NCI-H2029 treated with DMSO at 0.1 percent for 48 hours (cell line): Measurements from ENCODE around the gene CHCHD10.
A peak's percentile ranks its signal among the peaks of the same experiment; 100 is the strongest.

Experiments used
- DNase-seq: peaks from one replicate; lab custom pipeline; 2025; lab: John Stamatoyannopoulos, UW

The CHCHD10 gene

DNA sequence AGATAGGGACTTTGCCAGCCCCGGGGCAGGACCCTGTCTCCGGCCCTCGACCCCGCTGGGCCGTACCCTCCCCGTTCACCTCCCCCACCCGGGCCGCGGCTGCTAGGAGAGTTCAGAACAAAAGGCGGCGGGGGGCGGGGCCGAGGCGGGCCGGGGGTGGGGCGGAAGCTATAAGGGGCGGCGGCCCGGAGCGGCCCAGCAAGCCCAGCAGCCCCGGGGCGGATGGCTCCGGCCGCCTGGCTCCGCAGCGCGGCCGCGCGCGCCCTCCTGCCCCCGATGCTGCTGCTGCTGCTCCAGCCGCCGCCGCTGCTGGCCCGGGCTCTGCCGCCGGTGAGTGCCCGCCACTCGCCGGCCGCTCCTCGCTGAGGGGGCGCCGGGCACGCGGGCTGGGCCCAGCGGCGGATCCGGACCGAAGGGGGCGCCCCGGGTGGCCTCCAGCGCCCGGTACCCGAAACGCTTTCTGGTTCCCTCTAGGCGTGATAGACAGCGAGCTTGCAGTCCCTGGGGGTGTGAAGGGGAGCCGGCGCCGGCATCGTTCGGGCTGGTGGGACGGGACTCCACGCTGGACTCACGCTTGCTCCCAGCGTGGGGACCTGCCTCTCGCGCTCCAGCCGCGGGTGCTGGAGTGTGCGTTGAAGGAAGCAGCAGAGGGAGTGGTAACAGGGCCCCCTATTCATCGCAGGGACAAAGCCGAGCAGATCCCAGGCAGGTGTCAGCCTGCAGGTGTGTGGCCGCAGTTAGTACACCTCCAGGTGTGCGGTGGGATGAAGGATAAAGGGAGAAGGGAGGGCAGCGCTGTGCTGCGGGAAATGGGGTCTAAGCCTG lies 5.1 kb upstream of the CHCHD10 start, which contains the start of gene MMP11:
Gene MMP11, plus strand, starts transcription at position 201 of the 825 bp plus-strand sequence. Its CDS starts 22 bp downstream, at position 223.
- DNase-seq, result no peak

DNA sequence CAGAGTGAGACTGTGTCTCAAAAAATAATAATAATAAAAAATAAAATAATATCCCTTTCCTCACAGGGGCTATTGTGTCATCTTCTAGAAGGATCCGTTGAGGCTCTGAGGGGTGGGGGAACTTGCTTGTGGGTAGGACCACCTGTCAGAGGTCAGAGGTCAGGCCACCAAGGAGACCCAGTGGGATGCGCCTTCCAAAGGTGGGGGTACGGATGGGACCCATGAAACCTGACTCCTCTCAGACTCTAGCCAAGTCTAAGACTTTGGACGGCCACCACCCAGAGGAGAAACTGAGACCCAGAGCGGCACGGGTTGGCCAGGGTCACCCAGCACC lies 4.5 kb upstream of the CHCHD10 start:
- DNase-seq, result no peak

DNA sequence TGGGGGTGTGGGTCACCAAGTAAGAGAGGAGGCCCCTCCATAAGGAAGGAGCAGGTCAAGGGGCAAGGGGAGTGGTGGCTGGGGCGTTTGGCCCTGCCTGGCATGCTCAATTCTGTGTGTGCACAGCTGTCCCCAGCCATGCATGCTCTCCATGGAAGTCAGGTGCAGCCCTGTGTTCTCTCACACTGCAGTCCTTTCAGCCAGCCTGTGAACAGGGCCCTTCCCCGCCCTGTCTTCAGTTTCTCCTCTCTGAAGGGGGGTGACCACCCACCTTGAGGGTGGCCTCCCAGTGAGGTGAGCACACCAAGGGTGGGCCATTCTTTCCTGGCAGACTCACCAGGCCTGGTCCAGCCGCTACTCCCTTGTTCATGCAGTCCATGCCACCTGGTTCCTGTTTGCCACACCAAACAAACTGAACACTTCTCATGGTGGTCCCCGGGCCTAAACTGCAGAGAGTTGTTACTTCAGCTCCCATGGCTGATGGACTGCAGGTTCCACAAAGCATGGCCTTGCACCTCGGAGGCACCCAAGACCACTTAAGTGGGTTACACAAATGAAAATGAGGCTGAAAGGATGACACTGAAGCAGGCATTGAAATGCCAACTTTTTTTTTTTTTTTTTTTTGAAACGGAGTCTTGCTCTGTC lies 1.7 kb upstream of the CHCHD10 start:
- DNase-seq, result no peak

DNA sequence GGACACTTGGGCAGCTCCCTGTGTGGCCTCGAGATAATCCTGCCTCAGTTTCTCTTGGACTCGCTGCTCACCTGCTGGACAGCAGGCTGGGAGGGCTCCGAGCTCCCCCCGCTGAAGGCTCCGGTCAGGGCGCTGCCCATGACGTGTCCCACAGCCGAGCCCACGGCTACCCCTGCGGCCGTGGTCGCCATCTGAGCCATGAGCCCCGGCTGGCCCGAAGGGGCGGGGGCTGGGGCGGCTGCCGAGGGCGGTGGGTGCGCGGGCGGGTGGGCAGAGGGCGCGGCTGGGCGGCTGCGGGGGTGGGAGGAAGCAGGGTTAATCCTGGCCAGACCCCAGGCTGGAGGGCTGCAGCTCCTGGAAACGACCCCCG lies 484 bp downstream of the CHCHD10 start:
- no peak for DNase-seq

DNA sequence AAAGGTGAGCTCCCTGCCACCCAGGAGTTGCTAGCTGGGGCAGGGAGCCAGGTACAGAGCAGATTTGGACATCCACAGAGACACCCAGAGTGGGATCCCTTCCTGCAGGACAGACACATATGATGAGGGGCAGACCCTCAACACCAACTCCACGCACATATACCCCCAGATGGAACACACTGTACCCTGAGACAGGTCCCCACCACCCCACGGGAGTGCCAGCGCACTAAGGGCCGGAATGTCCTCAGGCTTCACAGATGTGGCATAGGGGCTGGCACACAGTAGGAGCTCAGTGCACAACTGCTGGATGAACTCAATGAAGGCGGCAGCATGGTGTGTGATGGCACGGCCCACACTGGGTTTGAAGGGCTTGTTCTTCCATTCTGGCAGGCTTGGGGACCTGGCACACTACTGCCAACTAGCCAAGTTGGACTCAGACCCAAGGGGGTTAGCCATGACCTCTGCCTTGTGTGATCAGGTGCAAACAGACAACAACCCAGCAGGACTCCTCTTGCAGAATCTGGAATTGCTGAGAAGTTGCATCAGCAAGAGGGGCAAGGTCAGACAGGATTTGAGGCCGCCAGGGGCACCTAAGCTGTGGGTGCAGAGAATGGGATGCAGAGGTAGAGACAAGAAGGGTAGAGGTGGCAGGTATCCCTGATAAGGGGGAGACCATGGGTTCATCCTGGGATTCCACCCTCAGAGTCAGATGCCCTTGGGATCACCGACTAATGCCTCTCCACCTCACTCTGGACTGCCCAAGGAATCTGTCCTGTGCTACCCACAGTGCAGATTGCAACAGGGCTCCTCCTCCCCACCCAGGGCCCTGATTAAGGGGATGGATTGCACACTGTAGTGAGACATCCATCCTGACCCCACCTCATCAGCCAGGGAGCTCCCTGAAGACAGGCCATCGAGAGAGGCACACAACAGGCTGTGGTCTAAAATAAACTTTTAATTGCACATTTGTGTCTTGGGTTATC lies 2.6 kb downstream of the CHCHD10 start:
- DNase-seq, result no peak

DNA sequence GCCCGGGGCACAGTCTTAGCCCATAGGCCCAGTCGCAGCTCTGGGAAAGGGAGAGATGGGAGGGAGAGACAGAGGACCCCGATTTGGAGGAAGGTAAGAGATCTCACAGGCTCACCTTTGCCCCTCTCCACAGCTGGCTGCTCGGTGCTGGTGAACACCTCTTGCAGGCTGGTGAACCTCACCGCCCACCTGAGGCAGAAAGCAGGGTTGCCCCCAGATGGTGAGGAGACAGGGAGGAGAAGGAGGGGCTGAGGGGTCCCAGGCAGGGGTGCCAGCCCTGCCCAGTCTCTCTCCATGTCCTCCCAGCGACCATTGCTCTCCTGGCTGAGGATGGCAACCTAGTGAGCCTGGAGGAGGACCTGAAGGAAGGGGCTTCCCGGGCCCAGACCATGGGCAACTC lies 3.8 kb downstream of the CHCHD10 start:
- no peak for DNase-seq

DNA sequence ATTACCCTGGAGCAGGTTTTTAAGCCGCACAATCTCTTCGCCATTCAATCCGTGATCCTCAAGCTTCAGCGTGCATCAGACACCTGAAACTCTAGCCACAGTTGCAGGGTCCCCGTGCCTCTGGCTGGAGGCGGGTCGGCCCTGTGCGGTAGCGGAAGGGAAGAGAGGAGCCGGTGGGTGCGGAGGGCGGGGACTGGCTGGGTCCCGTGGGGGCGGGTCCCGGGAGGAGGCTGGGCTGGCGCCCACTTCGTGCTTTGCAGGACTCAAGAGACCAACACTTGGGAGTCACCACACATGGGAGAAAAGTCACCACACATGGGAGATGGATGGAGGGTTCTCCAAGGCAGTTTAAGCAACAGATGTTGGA lies 4.2 kb downstream of the CHCHD10 start:
- DNase-seq, result no peak

DNA sequence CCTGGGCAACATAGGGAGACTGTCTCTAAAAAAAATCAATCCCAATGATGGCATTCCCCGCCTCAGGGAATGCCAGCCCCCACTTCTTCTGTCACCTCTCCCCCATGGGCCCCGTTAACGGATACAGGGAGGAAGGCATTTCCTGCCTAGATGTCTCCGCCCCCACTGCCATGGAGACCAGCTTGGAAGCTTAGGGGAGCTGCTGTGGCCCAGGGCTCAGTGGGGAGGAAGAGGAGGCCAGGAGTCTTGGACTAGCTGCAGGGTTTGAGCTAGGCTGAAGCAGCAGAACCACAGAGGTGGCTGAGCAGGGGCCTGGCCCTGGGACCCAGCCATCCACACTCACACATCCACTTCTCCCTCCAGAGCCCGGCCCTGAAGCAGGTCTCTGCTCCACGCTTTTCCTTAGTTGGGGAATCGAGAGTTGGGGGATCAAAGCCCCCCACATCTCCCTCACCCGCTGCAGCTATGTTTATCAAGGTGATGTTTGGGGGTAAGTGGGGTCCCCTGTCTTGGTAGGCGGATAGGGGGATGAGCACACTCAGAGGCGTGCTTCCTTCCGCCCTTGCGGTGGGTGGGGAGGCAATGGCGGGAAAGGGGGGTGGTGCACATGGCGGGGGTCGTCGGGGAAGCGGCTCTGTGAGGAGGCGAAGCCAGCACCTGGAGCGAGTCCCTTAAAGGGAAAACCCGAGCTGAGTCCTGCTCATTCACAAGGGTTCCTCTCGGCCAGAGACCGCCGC lies 4.8 kb downstream of the CHCHD10 start, which contains the start of gene C22orf15:
Gene C22orf15, plus strand, starts transcription at position 149 of the 737 bp plus-strand sequence. Its CDS starts 317 bp downstream, at position 466.
- no peak for DNase-seq

DNA sequence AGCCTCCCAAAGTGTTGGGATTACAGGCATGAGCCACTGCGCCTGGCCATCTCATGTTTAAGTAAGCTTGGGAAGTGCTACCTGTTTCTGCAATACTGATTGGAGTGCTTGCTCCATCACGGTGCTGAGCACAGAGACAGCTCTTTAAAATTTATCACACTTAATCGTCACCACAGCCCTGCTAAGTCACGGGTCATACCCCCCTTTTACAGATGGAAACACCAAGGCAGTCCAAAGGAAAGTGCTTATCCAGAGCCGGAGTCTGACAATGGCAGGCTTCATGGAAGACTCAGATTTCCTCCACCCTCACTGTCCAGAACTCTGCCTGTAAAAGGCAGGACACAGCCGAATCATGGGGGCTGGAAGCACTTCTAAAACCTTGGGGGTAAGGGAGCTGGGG lies 7.7 kb downstream of the CHCHD10 start:
- no peak for DNase-seq

DNA sequence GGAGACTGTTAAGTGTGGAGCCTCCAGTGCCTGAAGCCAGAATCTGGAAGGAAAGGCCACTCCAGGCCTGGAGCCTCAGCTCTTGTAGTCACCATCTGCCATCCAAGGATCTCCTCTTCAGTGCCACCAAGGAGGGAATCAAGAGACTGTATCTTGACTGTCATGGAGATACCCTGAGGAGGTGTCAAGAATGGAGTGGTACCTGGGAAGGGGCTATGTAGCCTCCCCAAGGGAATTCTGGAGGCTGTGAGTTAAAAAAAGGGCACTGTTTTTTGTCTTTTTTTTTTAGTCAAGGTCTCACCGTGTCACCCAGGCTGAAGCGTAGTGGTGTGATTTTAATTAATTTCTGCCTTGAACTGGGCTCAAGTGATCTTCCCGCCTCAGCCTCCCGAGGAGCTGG lies 8.2 kb downstream of the CHCHD10 start:
- DNase-seq, result no peak

DNA sequence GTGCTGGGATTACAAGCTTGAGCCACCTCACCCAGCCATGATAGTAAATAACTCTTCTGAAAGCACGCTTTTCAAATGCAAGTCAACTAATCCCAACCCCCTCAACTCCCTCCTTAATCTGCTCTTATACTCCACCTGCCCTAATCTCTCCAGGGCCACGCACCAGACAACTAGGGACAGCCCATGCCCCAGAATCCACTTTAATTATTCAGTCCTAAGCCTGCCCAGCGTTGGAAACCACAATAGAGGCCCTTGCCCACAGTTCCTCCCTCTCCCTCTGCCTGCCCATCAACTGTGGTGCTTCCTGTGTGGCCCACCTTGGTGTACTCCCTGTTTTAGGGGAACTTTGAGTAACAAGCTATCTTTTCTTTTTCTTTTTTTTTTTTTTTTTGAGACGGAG lies 10.9 kb downstream of the CHCHD10 start:
- DNase-seq, result no peak

DNA sequence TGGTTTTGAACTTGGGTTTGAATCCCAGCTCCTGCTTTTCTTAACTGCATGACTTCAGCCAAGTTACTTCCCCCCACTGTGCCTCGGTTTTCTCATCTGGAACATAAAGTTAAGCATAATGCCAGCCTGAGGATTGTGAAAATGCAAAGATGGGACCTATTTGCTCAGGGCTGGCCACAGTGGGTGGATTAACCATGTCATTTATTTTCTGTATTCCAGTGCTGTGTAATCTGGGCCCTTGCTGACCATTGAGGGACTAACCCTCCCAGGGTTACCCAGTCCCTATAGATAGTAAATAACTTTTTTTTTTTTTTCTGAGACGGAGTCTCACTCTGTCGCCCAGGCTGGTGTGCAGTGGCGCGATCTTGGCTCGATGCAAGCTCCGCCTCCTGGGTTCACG lies 12.1 kb downstream of the CHCHD10 start:
- DNase-seq, result no peak

DNA sequence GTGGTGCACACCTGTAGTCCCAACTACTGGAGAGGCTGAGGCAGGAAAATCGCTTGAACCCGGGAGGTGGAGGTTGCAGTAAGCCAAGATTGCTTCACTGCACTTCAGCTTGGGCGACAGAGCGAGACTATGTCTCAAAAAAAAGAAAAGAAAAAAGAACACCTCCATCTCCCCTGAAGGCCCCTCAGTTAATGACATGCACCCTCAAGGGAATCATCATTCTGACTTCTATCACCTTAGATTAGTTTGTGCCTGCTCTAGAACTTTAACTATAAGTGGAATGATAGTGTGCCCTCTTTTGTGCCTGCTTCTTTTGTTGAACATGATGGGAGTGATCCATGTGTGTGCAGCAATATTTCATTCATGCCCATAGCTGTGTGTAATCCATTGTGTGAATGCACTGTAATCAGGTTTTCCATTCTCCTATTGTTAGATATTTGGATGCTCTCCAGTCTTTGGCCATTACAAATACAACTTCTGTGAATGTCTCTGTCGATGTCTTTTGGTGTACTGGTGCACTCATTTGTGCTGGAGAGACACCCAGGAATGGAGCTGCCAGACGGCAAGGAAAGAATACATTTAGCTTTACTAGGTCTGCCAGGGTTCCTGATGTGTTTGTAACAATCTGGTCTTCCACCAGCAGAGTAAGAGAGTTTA lies 12.7 kb downstream of the CHCHD10 start:
- no peak for DNase-seq

DNA sequence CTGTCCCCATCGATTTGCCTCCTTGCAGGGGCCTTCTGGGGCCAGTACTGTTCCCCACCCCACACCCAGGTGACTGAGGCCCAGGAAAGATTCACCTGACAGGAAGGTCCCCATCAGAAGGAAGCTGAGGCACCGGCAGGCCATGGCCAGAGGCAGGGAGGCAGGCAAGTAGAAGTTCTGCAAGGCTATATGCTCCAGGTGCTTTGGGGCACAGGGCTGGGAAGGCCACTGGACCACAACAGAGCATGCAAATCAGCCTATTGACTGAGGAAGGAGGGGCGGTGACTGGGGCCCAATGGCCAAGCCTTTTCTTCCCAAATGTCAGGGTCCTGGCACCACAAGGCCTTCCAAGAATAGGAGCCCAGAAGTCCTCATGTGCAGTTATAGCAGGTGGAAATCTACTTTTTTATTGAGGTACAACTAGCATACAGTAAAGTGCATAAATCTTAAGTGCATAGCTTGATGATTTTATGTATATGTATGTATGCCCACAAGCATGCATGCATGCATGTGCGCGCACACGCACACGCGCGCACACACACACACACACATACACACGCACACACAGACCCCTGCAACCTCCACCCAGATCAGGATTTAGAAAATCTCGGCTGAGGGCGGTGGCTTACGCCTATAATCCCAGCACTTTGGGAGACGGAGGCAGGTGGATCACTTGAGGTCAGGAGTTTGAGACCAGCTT lies 13.4 kb downstream of the CHCHD10 start, which contains the start of gene VPREB3:
Gene VPREB3, minus strand, starts transcription at position 206 of the 700 bp plus-strand sequence. Its CDS starts 62 bp downstream, at position 144.
- no peak for DNase-seq

DNA sequence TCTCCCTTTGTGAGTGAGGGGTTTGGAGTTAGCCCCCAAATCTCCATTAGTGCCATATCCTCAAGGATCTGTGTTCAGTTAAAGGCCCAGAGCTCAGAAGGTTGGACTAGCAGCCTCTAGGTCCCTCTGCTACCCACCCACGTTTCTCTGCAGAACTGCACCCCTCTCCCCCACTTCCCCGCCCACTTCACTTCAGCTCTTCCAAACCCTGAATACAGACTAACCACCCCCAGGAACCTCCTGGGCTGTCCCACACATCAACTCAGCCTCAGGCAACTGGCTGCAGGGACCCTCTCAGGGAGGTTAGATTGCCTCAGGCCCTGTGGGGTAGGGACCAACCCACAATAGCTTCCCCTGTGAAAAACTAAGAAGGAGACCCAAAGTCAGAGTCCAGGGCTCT lies 14.4 kb downstream of the CHCHD10 start:
- DNase-seq, result no peak

DNA sequence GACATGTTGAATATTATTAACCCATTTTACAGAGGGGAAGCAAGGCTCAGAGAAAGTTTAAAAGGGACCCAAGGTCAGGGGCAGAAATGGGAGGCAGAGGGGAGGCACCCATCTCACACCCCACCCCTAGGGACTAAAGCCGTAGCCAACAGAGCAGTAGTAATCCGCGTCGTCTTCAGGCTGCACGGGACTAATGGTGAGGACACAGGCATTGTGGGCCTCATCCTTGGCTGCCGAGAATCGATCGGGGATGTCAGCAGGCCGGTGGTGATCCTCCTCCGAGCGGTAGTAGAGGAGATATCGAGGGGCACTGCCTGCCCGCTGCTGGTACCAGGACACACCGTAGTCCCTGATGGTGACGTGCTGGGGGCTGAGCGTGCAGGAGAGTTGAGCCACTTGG lies 15.0 kb downstream of the CHCHD10 start:
- no peak for DNase-seq

DNA sequence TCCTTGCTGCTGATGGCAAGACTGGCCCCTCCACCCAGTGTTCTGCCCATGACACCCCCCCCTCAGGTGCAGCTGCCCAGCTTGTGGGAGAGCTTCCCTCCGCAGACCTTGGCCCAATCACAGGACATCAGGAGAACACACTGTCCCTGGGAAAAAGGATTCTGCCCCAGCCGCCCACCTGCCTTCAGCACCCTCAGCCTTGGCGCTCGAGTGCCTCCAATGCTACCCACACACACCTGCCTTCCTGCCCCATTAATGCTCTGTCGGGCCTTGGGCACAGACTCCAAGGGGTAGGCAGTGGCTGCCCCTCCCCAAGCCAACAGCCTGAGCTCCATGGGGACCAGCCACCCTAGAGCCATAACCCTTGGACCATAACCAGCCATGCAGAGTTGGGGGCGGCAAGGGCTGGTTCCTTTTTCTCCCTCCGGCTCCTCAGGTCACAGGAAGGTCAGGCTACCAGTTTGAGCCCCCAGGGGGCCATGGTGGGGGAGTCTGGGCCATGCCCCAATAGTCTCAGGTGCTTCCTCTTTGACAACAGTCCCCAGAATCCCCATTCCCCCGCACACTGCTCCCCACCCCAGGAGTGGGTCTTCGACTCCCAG lies 15.6 kb downstream of the CHCHD10 start:
- no peak for DNase-seq

DNA sequence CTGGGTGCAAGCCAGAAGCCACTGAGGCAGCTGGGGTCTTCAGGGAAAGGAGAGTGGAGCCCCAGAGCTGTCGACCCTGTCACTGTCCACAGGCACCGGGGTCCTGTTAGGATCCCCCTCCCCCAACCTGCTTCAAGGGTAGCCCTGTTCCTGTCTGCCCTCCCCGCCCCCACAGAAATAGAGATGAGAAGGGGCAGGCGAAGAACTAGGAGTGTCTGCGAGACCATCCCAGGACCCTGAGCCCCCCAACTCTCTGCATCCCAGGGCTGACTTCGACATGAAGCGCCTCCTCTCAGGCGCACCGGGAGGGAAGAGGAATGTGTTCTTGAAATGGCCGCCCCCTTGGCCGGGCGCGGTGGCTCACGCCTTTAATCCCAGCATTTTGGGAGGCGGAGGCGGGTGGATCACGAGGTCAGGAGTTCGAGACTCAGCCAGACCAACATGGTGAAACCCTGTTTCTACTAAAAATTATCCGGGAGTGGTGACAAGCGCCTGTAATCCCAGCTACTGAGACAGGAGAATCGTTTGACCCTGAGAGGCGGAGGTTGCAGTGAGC lies 16.3 kb downstream of the CHCHD10 start:
- no peak for DNase-seq

DNA sequence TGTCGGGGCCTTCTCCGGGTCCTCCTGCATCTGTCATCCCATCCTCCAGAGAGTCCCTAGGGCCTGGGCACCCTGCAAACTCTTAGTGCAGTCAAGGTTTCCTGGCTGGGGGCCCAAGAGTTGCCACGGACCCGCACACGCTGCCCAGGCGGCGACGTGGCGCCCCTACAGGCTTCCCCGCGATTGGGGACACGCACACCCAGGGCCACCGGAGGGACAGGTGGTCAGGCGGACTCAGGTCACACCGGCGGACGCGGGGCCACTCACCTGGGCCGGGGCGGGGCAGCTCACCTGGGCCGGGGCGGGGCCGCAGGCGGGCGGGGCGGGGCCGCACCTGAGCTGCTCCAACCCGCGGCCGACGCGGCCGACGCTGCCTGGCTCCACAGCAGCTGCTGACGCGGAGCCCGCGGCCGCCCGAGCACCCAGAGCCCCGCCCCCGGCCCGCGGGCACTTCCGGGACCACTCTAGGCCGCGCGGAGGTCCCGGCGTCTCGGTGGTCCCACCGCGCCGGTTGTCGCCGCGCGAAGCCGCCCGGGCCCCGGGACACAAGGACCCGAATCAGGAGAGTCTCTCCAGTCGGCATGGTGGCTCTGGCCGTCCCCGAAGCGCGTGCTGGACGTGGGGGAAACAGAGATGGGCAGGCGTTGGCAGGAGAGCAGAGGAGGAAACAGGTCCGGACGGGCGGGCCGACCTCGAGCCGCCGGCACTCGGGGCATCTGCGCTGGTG lies 16.9 kb downstream of the CHCHD10 start, which contains the start of gene ZNF70:
Gene ZNF70, minus strand, starts transcription at position 399 of the 727 bp plus-strand sequence. CDS start 5,972 bp downstream, outside the sequence.
- peak; percentile 40 for DNase-seq
